K562 (cell line): ENCODE measurements around the gene OCIAD1. TPM values are rescaled to one million over a fixed set of nuclear protein-coding genes. Genes with fewer than 3 reads are reported as not detected.

Source experiments
- ATAC-seq: fragments of 200-7000 bp; cut with Tn5 transposase; 3 replicates; pipeline ENCODE4 v1.9.1; 2020; ENCODE audit warnings: moderate library complexity
- BruUV-seq: library from RNA; stranded (reverse); fragments of 400-500 nt; replicated peaks from 2 replicates; lab custom pipeline; 2021; lab: Mats Ljungman, UMichigan
- CTCF ChIA-PET: fragments of 300-600 bp; formaldehyde crosslinking; extraction: SDS; loops from one replicate; lab custom pipeline; 2021; ENCODE audit warnings: low intra/inter-chr PET ratio; lab: Yijun Ruan, JAX
- POLR2A ChIA-PET: fragments of 300-600, 350-650 bp; sonication (Branson Sonifier 250); formaldehyde crosslinking; extraction: SDS; loops from one replicate; lab custom pipeline; 2021; ENCODE audit warnings: antibody characterized with exemption, inconsistent platforms; lab: Yijun Ruan, JAX
- DNase-seq, 4 experiments: peaks; one replicate each; pipeline versions ENCODE4 v3.0.0 to v3.0.0-alpha.2; 2011 to 2018; ENCODE audit warnings: low spot score in 3 of 4, mixed read lengths in 3 of 4; ENCODE audit errors: extremely low read depth in 1 of 4
- FAIRE-seq: peaks from 2 replicates; lab custom pipeline; 2011; peaks lifted over from hg19 to GRCh38; lab: Jason Lieb, UNC
- H2AFZ ChIP-seq: 2 replicates; pipeline ENCODE4 v1.6.0; 2011; ENCODE audit warnings: low read depth, low read length, control low read depth, inconsistent platforms
- H3K27ac ChIP-seq: fragments of 200-600 bp; 3 replicates; pipeline ENCODE4 v1.8.0; 2011; ENCODE audit warnings: low read depth, mild to moderate bottlenecking, control low read depth, inconsistent platforms, low read length, moderate library complexity, mixed read lengths; ENCODE audit errors: extremely low read depth
- H3K27me3 ChIP-seq, 2 experiments: fragments of 300-600 bp in 1 of 2; 2 replicates in 1 of 2; 3 replicates in 1 of 2; pipeline versions ENCODE4 v1.6.0 to v1.8.0; 2011; ENCODE audit warnings: inconsistent platforms in 2 of 2, low read length in 2 of 2, mild to moderate bottlenecking in 1 of 2, mixed read lengths in 1 of 2, moderate library complexity in 1 of 2; ENCODE audit not compliant: control insufficient read depth in 2 of 2, insufficient read depth in 2 of 2
- H3K36me3 ChIP-seq: fragments of 300-600 bp; 3 replicates; pipeline ENCODE4 v1.8.0; 2011; ENCODE audit warnings: mild to moderate bottlenecking, low read length, inconsistent platforms; ENCODE audit not compliant: control insufficient read depth, insufficient read depth
- H3K4me1 ChIP-seq, 2 experiments: fragments of 200-600 bp in 1 of 2; replicated peaks in 1 of 2; 2 replicates in 1 of 2; 3 replicates in 1 of 2; pipeline versions ENCODE4 v1.5.1 to v1.8.0; 2011; ENCODE audit warnings: inconsistent platforms in 2 of 2, low read length in 2 of 2, mild to moderate bottlenecking in 1 of 2, mixed read lengths in 1 of 2, moderate library complexity in 1 of 2; ENCODE audit not compliant: control insufficient read depth in 2 of 2, insufficient read depth in 2 of 2
- H3K4me2 ChIP-seq: 2 replicates; pipeline ENCODE4 v1.6.1; 2011; ENCODE audit warnings: low read length, control low read depth, inconsistent platforms, mixed read lengths; ENCODE audit not compliant: insufficient read depth
- H3K4me3 ChIP-seq: fragments of 200-600 bp; sonication (generic), shearing (Covaris generic); 2 replicates; pipeline ENCODE4 v1.5.1; 2016; ENCODE audit warnings: control low read depth, inconsistent platforms
- H3K79me2 ChIP-seq: fragments of 200-600 bp; 3 replicates; pipeline ENCODE4 v1.8.0; 2011; ENCODE audit warnings: low read length, inconsistent platforms; ENCODE audit not compliant: control insufficient read depth, insufficient read depth
- H3K9ac ChIP-seq, 2 experiments: 2 replicates each; pipeline versions ENCODE4 v1.6.0 to v1.6.1; 2011; ENCODE audit warnings: low read depth in 2 of 2, low read length in 2 of 2, control low read depth in 1 of 2, inconsistent platforms in 1 of 2, mild to moderate bottlenecking in 1 of 2, mixed read lengths in 1 of 2; ENCODE audit not compliant: insufficient read depth in 1 of 2
- H3K9me1 ChIP-seq: one replicate; pipeline ENCODE4 v1.6.0; 2011; ENCODE audit warnings: inconsistent platforms, mild to moderate bottlenecking, low read length, moderate library complexity; ENCODE audit not compliant: control insufficient read depth, insufficient read depth
- H3K9me3 ChIP-seq: replicated peaks from 2 replicates; pipeline ENCODE4 v1.5.1; 2011; ENCODE audit warnings: low read depth, low read length, inconsistent platforms; ENCODE audit not compliant: control insufficient read depth, insufficient read depth
- H4K20me1 ChIP-seq: replicated peaks from 2 replicates; pipeline ENCODE4 v1.6.1; 2011; ENCODE audit warnings: low read length, inconsistent platforms, mixed read lengths; ENCODE audit not compliant: control insufficient read depth, insufficient read depth
- NR2F6 ChIP-seq: fragments of 450-650 bp; formaldehyde crosslinking; IDR thresholded peaks from 2 replicates; pipeline ENCODE4 v1.4.0; 2020; ENCODE audit warnings: mild to moderate bottlenecking
- PTBP1 ChIP-seq: fragments of 200-400 bp; formaldehyde crosslinking; IDR thresholded peaks from 2 replicates; pipeline ENCODE4 v1.6.1; 2017; ENCODE audit warnings: low read depth, low read length
- RAD21 ChIP-seq, 2 experiments: fragments of 250-450 bp in 1 of 2; fragments of 450-650 bp in 1 of 2; sonication (Bioruptor Pico) in 1 of 2; formaldehyde crosslinking in 1 of 2; IDR thresholded peaks in 1 of 2; conservative IDR thresholded peaks in 1 of 2; 2 replicates each; pipeline versions ENCODE4 v1.4.0 to v1.8.0; 2020 to 2022; ENCODE audit warnings: mild to moderate bottlenecking in 2 of 2, moderate library complexity in 1 of 2
- SRSF3 ChIP-seq: fragments of 200-400 bp; formaldehyde crosslinking; IDR thresholded peaks from 2 replicates; pipeline ENCODE4 v1.6.1; 2016; ENCODE audit warnings: mild to moderate bottlenecking, low read length, moderate library complexity; ENCODE audit not compliant: insufficient read depth
- ZNF347 ChIP-seq: fragments of 450-650 bp; formaldehyde crosslinking; IDR thresholded peaks from 2 replicates; pipeline ENCODE4 v1.4.0; 2020; ENCODE audit warnings: low read depth, mild to moderate bottlenecking, moderate library complexity
- WGBS: fragments of 100-300 bp; shearing (Covaris generic); methylation state at CpG from one replicate; pipeline ENCODE4 v1.1.6; 2016; ENCODE audit warnings: low coverage, mixed read lengths; ENCODE audit not compliant: insufficient coverage; ENCODE audit errors: missing lambda C conversion rate; 5-methylcytosine and 5-hydroxymethylcytosine counted together
- in situ Hi-C: fragments of 300-500 bp; cut with MboI; formaldehyde crosslinking; loops from 4 replicates; pipeline ENCODE4 v1.15.0; 2018; ENCODE audit warnings: inconsistent platforms, mixed read lengths
- intact Hi-C: fragments of 100-400 bp; cut with micrococcal nuclease; formaldehyde crosslinking; loops from 2 replicates; pipeline ENCODE4 v1.14.2; 2022
- polyA plus RNA-seq, 8 experiments: library from polyadenylated mRNA; depleted of rRNA in 4 of 8; stranded (reverse) in 5 of 8; unstranded in 3 of 8; fragments of >200 nt; fragmentation: Nextera tagmentation in 2 of 8; fragmentation: Illumina TruSeq in 1 of 8; extraction: Ambion mirVana in 2 of 8; extraction: Trizol in 1 of 8; gene quantifications; 2 replicates each; pipeline versions ENCODE4 v1.2.1 to v1.2.3, GENCODE V29; 2011 to 2014; ENCODE audit warnings: inconsistent platforms in 1 of 8, missing spikeins in 1 of 8
- total RNA-seq, 7 experiments: library from RNA; depleted of rRNA in 6 of 7; stranded (reverse); fragments of >200 nt in 6 of 7; fragmentation: Illumina TruSeq in 2 of 7; extraction: Trizol in 2 of 7; gene quantifications; 2 replicates each; pipeline versions ENCODE4 v1.2.1 to v1.2.3, GENCODE V29; 2011 to 2021; ENCODE audit warnings: low replicate concordance in 1 of 7
- TF ChIP-seq, protein P1 (sequence below): fragments of 200-800 bp; sonication (Bioruptor generic); IDR thresholded peaks from 2 replicates; pipeline ENCODE4 v1.6.1; 2017; ENCODE audit warnings: missing genetic modification characterization, missing compliant biosample characterization
- TF ChIP-seq, protein P2 (sequence below): fragments of 200-400 bp; formaldehyde crosslinking; IDR thresholded peaks from 2 replicates; pipeline ENCODE4 v1.6.1; 2017; ENCODE audit warnings: mild to moderate bottlenecking, low read depth, low read length, moderate library complexity

Gene OCIAD1
- total and polyA plus RNA-seq, 9 of the 15 experiments (the other 6 are each of a cell fraction or from before 2014, with no cell fraction given): 99.0 to 358 (median 196) TPM

DNA sequence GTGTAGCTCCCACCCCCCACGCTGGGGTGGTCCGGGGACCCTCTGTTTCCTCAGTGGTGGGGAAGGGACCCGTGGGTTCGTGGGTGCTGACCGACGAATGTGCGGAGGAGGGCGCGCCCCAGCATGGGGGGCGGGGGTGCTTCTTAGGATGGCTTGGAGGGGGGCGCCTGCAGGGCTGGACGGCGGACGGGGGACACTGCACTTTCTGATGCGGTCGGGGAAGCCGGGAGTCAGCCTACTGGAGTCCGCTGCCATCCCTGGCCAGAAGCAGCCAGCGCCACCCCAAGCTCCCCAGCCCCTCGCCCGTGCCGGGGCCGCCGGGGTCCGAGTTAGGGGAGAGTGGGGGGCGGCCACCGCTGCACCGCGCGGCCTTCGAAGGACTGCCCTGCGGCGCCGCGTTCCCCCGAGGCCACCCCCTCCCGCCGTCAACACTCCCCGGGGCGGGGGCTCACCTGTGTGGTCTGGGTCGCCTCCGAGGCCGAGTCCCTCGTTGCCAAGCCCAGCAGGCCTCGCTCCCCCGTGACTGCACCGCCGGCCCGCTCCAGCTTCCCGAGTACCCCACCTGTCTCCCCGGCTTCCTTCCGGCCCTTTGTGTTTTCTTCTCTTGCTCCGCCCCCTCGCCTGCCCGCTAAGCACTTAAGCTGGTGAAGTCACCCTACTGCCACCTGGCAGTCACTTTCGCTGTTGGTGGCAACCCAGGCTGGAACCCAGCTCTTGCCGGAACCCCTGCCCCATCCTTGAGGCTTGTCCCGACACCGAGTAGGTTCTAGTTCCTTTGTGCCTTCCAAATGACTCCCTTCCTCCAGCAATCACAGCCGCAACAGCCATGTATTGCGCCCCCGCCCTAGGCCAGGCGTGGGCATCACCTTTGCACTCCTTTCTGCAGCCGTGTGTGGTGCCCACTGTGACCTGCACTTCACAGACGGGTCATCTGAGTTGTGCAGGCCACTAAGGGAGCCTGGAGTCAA is 75.6 kb downstream of the OCIAD1 start, which contains the start of gene OCIAD2:
TSS of gene OCIAD2 (minus strand) at position 569 of the 968 bp plus-strand sequence. CDS start 2,225 bp downstream, outside the sequence.
- Histone ChIP-seq H3K79me2 (no peaks in the 10 kb centered on the region), H3K4me1 (peaks cover 0 to 6% of the 10 kb centered on the region in 2 experiments; a peak in 2 of 5 replicates), H3K9me3 (no peaks in the 10 kb centered on the region), H3K4me2 (no peak within 1 kb of the TSS), H3K27me3 (no peaks in the 10 kb centered on the region), H3K9ac (no peak within 1 kb of the TSS), H3K4me3 (no peak within 1 kb of the TSS), H4K20me1 (no peaks in the 10 kb centered on the region), H2AFZ (no peak within 1 kb of the TSS), H3K36me3 (no peaks in the 10 kb centered on the region), H3K9me1 (no peaks in the 10 kb centered on the region), H3K27ac (no peak within 1 kb of the TSS)
- ChIA-PET POLR2A (no interaction called here), CTCF (no interaction called here)
- intact Hi-C loops: no loop called here
- WGBS: 67% methylated on average over 34 of the region's 65 CpGs
- in situ Hi-C loops: no loop called here
- BruUV-seq: no TSS peak
- DNase-seq (no peak), ATAC-seq (no peak), FAIRE-seq (no peak)
- TF ChIP-seq NR2F6 (CRISPR knock-in tag) (no peak), ZNF347 (no peak), PTBP1 (no peak), RAD21 (CRISPR knock-in tag; conservative IDR thresholded peaks at IDR 0.05 in 1 of 2, IDR thresholded peaks at IDR 0.05 in 1 of 2) (no peak), SRSF3 (no peak)
- TF ChIP-seq, protein P1, sequence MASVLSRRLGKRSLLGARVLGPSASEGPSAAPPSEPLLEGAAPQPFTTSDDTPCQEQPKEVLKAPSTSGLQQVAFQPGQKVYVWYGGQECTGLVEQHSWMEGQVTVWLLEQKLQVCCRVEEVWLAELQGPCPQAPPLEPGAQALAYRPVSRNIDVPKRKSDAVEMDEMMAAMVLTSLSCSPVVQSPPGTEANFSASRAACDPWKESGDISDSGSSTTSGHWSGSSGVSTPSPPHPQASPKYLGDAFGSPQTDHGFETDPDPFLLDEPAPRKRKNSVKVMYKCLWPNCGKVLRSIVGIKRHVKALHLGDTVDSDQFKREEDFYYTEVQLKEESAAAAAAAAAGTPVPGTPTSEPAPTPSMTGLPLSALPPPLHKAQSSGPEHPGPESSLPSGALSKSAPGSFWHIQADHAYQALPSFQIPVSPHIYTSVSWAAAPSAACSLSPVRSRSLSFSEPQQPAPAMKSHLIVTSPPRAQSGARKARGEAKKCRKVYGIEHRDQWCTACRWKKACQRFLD: no peak
- TF ChIP-seq, protein P2, sequence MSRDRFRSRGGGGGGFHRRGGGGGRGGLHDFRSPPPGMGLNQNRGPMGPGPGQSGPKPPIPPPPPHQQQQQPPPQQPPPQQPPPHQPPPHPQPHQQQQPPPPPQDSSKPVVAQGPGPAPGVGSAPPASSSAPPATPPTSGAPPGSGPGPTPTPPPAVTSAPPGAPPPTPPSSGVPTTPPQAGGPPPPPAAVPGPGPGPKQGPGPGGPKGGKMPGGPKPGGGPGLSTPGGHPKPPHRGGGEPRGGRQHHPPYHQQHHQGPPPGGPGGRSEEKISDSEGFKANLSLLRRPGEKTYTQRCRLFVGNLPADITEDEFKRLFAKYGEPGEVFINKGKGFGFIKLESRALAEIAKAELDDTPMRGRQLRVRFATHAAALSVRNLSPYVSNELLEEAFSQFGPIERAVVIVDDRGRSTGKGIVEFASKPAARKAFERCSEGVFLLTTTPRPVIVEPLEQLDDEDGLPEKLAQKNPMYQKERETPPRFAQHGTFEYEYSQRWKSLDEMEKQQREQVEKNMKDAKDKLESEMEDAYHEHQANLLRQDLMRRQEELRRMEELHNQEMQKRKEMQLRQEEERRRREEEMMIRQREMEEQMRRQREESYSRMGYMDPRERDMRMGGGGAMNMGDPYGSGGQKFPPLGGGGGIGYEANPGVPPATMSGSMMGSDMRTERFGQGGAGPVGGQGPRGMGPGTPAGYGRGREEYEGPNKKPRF: no peak
